ENCODE measurements around the gene BAMBI.

Gene BAMBI

DNA sequence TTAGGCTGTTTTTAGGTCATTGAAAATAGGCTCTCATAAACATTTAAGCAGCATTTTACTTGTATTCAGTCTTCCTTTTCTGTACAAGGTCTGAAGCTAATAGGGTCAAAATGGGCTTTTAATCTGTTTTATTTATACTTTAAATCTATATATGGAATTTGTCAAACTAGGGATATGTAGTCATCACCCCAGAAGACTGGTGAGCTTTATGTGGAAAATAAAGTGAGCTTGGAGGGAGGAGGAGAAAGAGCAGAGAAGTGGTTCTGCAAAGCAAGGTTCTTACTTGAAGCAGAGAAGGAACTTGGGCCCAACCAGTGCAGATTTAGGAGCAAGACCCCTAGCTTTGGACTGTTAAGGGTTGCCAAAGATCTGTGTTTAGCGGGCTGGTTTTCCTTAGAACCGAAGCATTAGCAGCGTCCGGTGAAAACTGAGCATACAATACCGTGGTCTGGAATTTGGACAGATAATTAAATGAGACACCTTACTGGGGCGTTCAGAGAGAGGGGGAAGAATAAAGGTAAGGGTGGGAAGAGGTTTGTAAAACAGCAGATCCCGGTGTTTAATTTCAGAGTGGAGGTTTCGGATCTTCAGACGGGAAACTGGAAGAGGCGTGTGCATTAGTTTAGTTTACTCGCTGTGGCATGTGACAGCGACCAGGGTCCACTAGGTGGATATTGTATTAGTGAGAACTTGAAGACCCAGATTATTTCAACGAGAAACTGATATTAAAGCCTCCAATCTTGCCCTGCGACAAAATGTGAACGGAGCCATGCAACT, 2.4 kb downstream of the BAMBI start:
- Histone ChIP-seq H3K4me3 (ENCODE audit: low read depth, low read length) (peak overlapping the region; percentile 96), H3K27me3 (no peaks in the 10 kb centered on the region), H3K4me1 (no peaks in the 10 kb centered on the region; the same call in 1 of the 2 replicates), H3K36me3 (peaks cover 22% of the 10 kb centered on the region), H3K9me3 (no peaks in the 10 kb centered on the region)
- DNase-seq, result peak; percentile 55
- TF ChIP-seq, protein P1, sequence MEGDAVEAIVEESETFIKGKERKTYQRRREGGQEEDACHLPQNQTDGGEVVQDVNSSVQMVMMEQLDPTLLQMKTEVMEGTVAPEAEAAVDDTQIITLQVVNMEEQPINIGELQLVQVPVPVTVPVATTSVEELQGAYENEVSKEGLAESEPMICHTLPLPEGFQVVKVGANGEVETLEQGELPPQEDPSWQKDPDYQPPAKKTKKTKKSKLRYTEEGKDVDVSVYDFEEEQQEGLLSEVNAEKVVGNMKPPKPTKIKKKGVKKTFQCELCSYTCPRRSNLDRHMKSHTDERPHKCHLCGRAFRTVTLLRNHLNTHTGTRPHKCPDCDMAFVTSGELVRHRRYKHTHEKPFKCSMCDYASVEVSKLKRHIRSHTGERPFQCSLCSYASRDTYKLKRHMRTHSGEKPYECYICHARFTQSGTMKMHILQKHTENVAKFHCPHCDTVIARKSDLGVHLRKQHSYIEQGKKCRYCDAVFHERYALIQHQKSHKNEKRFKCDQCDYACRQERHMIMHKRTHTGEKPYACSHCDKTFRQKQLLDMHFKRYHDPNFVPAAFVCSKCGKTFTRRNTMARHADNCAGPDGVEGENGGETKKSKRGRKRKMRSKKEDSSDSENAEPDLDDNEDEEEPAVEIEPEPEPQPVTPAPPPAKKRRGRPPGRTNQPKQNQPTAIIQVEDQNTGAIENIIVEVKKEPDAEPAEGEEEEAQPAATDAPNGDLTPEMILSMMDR (IDR thresholded peaks at IDR 0.05; ENCODE audit: low read depth, low read length), result peak; percentile 58

DNA sequence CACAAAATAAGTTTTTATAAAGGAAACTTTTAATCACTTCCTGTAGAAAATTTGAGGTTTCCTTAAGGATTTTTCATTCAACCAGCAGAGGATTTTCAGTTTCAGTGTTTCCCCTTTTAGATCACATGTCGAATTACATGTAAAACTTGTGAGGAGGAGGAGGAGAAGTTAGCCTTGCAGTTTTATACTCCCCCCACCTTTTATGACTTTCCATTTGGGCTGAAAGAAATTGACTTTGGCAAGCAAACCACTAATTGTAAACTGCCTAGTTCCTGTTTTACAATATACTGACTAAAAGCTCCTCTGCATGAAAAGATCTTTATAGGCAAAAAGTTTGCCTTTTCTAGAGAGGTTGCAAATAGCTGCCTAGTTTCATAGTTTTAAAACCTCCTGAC, 3.0 kb downstream of the BAMBI start:
- TF ChIP-seq, protein P1 (IDR thresholded peaks at IDR 0.05; ENCODE audit: low read depth, low read length), result no peak
- DNase-seq, result no peak
- no peaks in the 10 kb centered on the region; the same call in 1 of the 2 replicates for H3K4me1 ChIP-seq
- H3K4me3 ChIP-seq (ENCODE audit: low read depth, low read length), result peak overlapping the region; percentile 96
- no peaks in the 10 kb centered on the region for H3K9me3 ChIP-seq
- H3K36me3 ChIP-seq, result peaks cover 22% of the 10 kb centered on the region
- H3K27me3 ChIP-seq, result no peaks in the 10 kb centered on the region

DNA sequence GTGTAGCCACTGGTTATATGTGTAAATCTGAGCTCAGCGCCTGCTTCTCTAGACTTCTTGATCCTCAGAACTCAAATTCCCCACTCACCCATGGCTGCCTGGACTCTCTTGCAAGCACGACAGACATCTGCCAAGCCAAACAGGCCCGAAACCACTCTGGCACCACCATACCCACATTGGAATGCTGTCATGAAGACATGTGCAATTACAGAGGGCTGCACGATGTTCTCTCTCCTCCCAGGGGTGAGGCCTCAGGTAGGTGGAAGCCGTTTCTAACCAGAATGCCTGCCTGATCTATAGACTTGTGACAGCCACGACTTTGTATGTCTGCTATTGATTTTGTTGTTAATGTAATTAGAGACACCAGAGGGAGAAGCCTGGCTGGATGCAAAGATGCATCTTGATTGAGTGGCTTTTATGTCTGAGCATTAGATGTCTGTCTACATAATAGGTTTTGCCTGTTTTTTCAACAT, 4.0 kb downstream of the BAMBI start:
- Histone ChIP-seq H3K4me3 (ENCODE audit: low read depth, low read length) (peak overlapping the region; percentile 96), H3K27me3 (no peaks in the 10 kb centered on the region), H3K9me3 (no peaks in the 10 kb centered on the region), H3K4me1 (no peaks in the 10 kb centered on the region; the same call in 1 of the 2 replicates), H3K36me3 (peaks cover 22% of the 10 kb centered on the region)
- peak; percentile 56 for DNase-seq
- TF ChIP-seq, protein P1 (IDR thresholded peaks at IDR 0.05; ENCODE audit: low read depth, low read length), result no peak

DNA sequence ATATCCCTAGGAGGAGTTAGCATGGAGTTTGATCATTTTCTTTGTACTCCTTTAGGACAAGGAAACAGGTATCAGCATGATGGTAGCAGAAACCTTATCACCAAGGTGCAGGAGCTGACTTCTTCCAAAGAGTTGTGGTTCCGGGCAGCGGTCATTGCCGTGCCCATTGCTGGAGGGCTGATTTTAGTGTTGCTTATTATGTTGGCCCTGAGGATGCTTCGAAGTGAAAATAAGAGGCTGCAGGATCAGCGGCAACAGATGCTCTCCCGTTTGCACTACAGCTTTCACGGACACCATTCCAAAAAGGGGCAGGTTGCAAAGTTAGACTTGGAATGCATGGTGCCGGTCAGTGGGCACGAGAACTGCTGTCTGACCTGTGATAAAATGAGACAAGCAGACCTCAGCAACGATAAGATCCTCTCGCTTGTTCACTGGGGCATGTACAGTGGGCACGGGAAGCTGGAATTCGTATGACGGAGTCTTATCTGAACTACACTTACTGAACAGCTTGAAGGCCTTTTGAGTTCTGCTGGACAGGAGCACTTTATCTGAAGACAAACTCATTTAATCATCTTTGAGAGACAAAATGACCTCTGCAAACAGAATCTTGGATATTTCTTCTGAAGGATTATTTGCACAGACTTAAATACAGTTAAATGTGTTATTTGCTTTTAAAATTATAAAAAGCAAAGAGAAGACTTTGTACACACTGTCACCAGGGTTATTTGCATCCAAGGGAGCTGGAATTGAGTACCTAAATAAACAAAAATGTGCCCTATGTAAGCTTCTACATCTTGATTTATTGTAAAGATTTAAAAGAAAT, 4.8 kb downstream of the BAMBI start:
- Histone ChIP-seq H3K9me3 (no peaks in the 10 kb centered on the region), H3K4me1 (peaks cover 5% of the 10 kb centered on the region), H3K27me3 (no peaks in the 10 kb centered on the region), H3K36me3 (peaks cover 22% of the 10 kb centered on the region), H3K4me3 (ENCODE audit: low read depth, low read length) (peak overlapping the region; percentile 96)
- peak; percentile 34 for DNase-seq
- TF ChIP-seq, protein P1 (IDR thresholded peaks at IDR 0.05; ENCODE audit: low read depth, low read length), result no peak

- DNase-seq, result no peak
- TF ChIP-seq, protein P1 (IDR thresholded peaks at IDR 0.05; ENCODE audit: low read depth, low read length), result no peak
- H3K27me3 ChIP-seq, result no peaks in the 10 kb centered on the region
- H3K36me3 ChIP-seq, result peaks cover 22% of the 10 kb centered on the region
- peaks cover 6% of the 10 kb centered on the region for H3K4me1 ChIP-seq
- no peak overlapping the region for H3K4me3 ChIP-seq (ENCODE audit: low read depth, low read length)
- no peaks in the 10 kb centered on the region for H3K9me3 ChIP-seq
These were observed 7.0 kb downstream of the BAMBI start for GRCh38 chr10:28684157-28684985.

All from BE2C (cell line).